ENCODE data around the gene GPR31.

The GPR31 gene

GRCh38 chr6:167161851-167162467 is 4.2 kb upstream of the GPR31 start:
- DNase-seq (ENCODE audit: low spot score): no peak
- H3K27ac ChIP-seq: no peak overlapping the region

GRCh38 chr6:167157414-167157813 is 366 bp downstream of the GPR31 start:
- TF ChIP-seq, protein P1, sequence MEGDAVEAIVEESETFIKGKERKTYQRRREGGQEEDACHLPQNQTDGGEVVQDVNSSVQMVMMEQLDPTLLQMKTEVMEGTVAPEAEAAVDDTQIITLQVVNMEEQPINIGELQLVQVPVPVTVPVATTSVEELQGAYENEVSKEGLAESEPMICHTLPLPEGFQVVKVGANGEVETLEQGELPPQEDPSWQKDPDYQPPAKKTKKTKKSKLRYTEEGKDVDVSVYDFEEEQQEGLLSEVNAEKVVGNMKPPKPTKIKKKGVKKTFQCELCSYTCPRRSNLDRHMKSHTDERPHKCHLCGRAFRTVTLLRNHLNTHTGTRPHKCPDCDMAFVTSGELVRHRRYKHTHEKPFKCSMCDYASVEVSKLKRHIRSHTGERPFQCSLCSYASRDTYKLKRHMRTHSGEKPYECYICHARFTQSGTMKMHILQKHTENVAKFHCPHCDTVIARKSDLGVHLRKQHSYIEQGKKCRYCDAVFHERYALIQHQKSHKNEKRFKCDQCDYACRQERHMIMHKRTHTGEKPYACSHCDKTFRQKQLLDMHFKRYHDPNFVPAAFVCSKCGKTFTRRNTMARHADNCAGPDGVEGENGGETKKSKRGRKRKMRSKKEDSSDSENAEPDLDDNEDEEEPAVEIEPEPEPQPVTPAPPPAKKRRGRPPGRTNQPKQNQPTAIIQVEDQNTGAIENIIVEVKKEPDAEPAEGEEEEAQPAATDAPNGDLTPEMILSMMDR (IDR thresholded peaks at IDR 0.05): no peak
- Histone ChIP-seq H3K4me3 (no peak overlapping the region), H3K27ac (no peak overlapping the region)
- no peak for DNase-seq (ENCODE audit: low spot score)

More at GRCh38 chr6:167161851-167162467, 4.2 kb upstream of the GPR31 start:
- TF ChIP-seq, protein P1 (IDR thresholded peaks at IDR 0.05): no peak
- H3K4me3 ChIP-seq: no peak overlapping the region

DNA sequence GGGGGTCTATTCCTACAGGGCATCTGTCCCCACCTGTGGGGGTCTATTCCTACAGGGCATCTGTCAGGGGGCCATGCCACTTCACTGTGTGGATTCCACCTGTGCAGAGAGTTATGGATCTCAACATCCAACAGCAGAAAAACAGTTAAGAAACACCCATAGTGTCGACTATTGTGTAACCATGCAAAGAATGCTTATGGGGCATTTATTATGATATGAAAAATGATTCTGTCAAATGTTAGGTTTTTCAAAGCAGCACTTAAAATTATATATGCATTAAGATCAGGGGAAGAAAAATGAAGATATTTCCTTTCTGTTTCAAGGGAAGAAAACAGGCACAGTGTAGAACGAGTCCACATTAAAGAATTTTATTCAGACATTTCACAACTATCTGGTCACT is 2.9 kb downstream of the GPR31 start:
- Histone ChIP-seq H3K27ac (no peak overlapping the region), H3K4me3 (no peak overlapping the region)
- DNase-seq (ENCODE audit: low spot score): no peak
- TF ChIP-seq, protein P1 (IDR thresholded peaks at IDR 0.05): no peak

GRCh38 chr6:167154291-167154690 is 3.5 kb downstream of the GPR31 start:
- no peak for DNase-seq (ENCODE audit: low spot score)
- TF ChIP-seq, protein P1 (IDR thresholded peaks at IDR 0.05): no peak
- Histone ChIP-seq H3K27ac (no peak overlapping the region), H3K4me3 (no peak overlapping the region)

DNA sequence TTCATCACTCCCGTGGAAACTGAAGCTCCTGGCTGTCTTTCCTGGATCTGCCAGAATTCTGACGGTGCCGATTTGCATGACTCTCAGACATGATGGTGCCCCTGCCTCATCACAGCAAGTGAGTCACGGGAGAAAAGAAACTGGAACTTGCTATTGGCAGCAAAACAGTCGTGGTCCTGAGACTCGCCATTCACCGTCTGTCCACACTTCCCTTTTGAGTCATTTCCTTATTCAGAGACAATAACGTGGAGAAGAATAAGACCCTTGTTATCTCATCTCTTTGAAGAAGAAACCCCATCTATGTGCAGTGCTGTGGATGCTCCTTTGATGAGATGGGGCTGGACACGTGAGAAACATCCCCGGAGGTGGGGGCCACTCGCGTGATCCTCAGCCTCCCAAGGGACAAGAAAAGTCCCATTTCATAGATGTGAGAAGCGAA is 4.2 kb downstream of the GPR31 start:
- no peak overlapping the region for H3K27ac ChIP-seq
- no peak for DNase-seq (ENCODE audit: low spot score)
- H3K4me3 ChIP-seq: peak overlapping the region; percentile 49
- TF ChIP-seq, protein P1 (IDR thresholded peaks at IDR 0.05): no peak

GRCh38 chr6:167152862-167153261 is 4.9 kb downstream of the GPR31 start:
- DNase-seq (ENCODE audit: low spot score): no peak
- Histone ChIP-seq H3K27ac (no peak overlapping the region), H3K4me3 (peak overlapping the region; percentile 49)
- TF ChIP-seq, protein P1 (IDR thresholded peaks at IDR 0.05): no peak

DNA sequence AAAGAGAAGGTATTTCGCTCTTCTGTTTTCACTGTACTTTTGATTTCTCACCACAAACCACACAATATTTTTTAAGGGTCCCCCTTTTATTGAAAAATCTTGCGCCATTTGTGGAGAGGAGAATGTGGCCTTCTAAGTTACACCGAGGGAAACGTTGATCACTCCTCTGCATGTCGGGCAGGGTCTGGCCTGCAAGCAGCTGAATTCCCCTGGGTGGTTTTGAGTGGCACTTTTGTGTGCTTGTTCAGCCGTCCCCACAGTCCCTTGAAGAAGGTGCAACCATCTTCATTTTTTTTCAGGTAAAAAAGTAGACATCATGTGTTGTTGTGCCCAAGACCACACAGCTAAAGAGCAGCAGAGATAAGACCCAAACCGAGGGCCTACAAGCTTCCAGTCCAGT is 6.1 kb downstream of the GPR31 start:
- no peak overlapping the region for H3K27ac ChIP-seq
- TF ChIP-seq, protein P1 (IDR thresholded peaks at IDR 0.05): no peak
- no peak overlapping the region for H3K4me3 ChIP-seq
- no peak for DNase-seq (ENCODE audit: low spot score)

Measured in coronary artery (tissue), 2 donors.